Nephron progenitor cell (in vitro differentiated cells): ENCODE data around the gene CA4.

Experiments used
- DNase-seq: peaks from one replicate; pipeline ENCODE4 v3.0.0; 2021
- H3K27ac Mint-ChIP-seq: 2 replicates; pipeline ENCODE4 v1.8.0; 2021; ENCODE audit warnings: mild to moderate bottlenecking, moderate library complexity, mixed read lengths
- H3K27me3 Mint-ChIP-seq: 2 replicates; pipeline ENCODE4 v1.8.0; 2021; ENCODE audit warnings: mild to moderate bottlenecking, low read depth, mixed read lengths; ENCODE audit not compliant: poor library complexity
- H3K36me3 Mint-ChIP-seq: 2 replicates; pipeline ENCODE4 v1.8.0; 2021; ENCODE audit warnings: low read depth, mixed read lengths
- H3K4me1 Mint-ChIP-seq: 2 replicates; pipeline ENCODE4 v1.8.0; 2021; ENCODE audit warnings: mixed read lengths
- H3K4me3 Mint-ChIP-seq: 2 replicates; pipeline ENCODE4 v1.8.0; 2021; ENCODE audit warnings: mild to moderate bottlenecking, moderate library complexity, mixed read lengths
- H3K9me3 Mint-ChIP-seq: 2 replicates; pipeline ENCODE4 v1.8.0; 2021; ENCODE audit warnings: mild to moderate bottlenecking, moderate library complexity, mixed read lengths
- TF ChIP-seq, protein P1 (sequence below): fragments of 200-600 bp; sonication (generic); IDR thresholded peaks from 2 replicates; pipeline ENCODE4 v1.5.0; 2021; ENCODE audit warnings: antibody characterized with exemption

CA4 gene

GRCh38 chr17:60134396-60135150 is 15.2 kb upstream of the CA4 start:
- Mint-ChIP-seq H3K4me1 (peaks cover 17% of the 10 kb centered on the region), H3K27ac (no peak overlapping the region), H3K4me3 (peak overlapping the region; percentile 98), H3K9me3 (no peaks in the 10 kb centered on the region), H3K27me3 (peaks cover 75% of the 10 kb centered on the region), H3K36me3 (peaks cover 9% of the 10 kb centered on the region)
- TF ChIP-seq, protein P1, sequence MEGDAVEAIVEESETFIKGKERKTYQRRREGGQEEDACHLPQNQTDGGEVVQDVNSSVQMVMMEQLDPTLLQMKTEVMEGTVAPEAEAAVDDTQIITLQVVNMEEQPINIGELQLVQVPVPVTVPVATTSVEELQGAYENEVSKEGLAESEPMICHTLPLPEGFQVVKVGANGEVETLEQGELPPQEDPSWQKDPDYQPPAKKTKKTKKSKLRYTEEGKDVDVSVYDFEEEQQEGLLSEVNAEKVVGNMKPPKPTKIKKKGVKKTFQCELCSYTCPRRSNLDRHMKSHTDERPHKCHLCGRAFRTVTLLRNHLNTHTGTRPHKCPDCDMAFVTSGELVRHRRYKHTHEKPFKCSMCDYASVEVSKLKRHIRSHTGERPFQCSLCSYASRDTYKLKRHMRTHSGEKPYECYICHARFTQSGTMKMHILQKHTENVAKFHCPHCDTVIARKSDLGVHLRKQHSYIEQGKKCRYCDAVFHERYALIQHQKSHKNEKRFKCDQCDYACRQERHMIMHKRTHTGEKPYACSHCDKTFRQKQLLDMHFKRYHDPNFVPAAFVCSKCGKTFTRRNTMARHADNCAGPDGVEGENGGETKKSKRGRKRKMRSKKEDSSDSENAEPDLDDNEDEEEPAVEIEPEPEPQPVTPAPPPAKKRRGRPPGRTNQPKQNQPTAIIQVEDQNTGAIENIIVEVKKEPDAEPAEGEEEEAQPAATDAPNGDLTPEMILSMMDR = no peak
- DNase-seq = no peak

DNA sequence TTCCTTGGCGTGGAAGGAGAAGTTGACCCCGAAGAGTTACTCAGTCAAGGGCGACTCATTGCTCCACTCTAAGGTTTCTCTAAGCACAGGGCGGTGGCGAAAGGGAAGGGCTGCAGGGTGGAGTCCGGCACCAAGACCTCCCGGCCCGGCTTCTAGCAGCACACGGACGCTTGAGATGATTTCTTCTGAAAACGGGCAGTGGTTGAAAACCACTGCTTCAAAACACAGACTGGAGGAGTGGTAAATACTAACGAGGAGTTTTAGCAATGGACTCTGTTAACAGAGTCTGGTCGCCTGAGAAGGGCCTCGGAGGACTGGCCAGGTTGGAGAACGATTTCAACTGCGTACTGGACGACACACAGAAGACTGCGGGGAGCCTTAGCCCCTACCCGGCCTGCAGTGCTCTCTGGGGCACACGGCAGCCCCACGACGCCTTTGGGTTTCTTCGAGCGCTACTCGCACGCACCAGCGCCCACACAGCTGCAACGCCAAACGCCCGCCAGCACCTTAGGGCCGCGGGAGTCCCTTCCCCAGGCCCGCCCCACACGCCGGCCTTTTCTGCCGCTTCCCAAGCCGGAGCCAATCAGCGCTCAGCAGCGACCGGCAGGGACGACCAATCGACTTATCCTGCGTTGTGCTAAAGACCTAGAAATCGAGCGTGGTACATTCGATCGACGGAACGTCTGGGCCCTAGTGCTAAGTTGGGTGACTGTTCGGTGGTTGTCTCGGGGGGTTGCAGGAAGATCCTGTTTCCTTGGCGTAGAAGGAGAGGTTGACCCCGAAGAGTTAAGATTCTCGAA is 14.4 kb upstream of the CA4 start:
- Mint-ChIP-seq H3K36me3 (peaks cover 9% of the 10 kb centered on the region), H3K27me3 (peaks cover 80% of the 10 kb centered on the region), H3K4me1 (peaks cover 17% of the 10 kb centered on the region), H3K27ac (no peak overlapping the region), H3K4me3 (peak overlapping the region; percentile 98), H3K9me3 (peaks cover 4% of the 10 kb centered on the region)
- DNase-seq = peak; percentile 80
- TF ChIP-seq, protein P1 = no peak

- Mint-ChIP-seq H3K27ac (no peak overlapping the region), H3K4me3 (peak overlapping the region; percentile 98), H3K27me3 (peaks cover 87% of the 10 kb centered on the region), H3K36me3 (peaks cover 9% of the 10 kb centered on the region), H3K9me3 (peaks cover 4% of the 10 kb centered on the region), H3K4me1 (peaks cover 17% of the 10 kb centered on the region)
- DNase-seq = no peak
- TF ChIP-seq, protein P1 = no peak
Measured at GRCh38 chr17:60135951-60136666, 13.7 kb upstream of the CA4 start.

DNA sequence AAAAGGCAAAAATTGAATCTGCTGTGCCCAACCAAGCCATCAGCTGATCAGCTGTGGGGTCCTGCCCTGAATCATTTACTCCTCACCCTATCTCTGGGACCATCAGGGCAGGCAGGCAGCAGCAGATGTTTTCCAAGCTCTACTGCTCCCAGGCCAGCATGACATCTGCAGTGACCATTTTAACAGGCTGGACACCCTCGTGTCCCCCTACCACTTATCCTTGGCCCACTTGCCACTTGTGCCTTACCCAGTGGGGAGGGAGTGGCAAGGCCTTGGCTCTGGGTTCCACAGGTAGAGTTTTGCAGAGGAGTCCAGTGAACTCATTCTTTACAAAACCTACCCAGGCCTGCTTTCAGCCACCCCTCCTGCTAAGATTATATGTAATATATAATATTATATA is 12.0 kb upstream of the CA4 start:
- no peak overlapping the region for H3K4me3 Mint-ChIP-seq
- peaks cover 4% of the 10 kb centered on the region for H3K36me3 Mint-ChIP-seq
- no peak for DNase-seq
- peaks cover 26% of the 10 kb centered on the region for H3K4me1 Mint-ChIP-seq
- peaks cover 4% of the 10 kb centered on the region for H3K9me3 Mint-ChIP-seq
- no peak overlapping the region for H3K27ac Mint-ChIP-seq
- peaks cover 100% of the 10 kb centered on the region for H3K27me3 Mint-ChIP-seq
- TF ChIP-seq, protein P1 = no peak

DNA sequence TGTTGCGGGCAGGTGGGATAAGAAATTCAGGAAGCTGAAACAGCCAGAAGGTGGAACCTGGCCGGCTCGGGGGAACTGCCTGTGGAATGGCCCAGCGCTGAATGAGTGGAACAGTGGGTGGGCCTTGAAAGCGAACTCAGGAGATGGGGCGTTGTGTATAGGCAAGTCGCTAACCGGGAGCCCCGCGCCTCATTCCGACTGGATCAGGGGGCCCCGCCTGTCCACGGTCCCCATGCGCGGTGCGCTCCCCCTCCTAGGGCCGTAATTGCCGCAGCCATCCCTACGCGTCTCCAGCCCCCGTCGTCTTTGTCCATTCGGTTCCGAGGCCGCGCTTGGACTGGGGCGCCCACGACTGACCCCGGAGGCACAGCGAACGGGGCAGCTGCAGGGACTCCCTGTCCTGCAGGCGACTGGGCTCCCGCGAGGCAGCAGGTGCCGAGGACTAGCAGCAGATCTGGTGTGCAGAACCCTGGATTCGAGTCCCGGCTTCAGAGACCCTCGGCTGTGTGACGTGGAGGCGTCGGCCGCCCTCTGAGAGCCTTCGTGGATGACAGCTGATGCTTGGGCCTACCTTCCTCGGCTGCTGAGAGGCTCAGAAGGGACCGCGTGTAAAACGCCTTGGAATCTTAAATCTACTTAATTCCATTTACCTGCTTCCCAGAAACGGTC is 10.9 kb upstream of the CA4 start:
- TF ChIP-seq, protein P1 = no peak
- no peak for DNase-seq
- H3K27ac Mint-ChIP-seq = no peak overlapping the region
- H3K4me1 Mint-ChIP-seq = peaks cover 30% of the 10 kb centered on the region
- no peak overlapping the region for H3K4me3 Mint-ChIP-seq
- H3K9me3 Mint-ChIP-seq = peaks cover 4% of the 10 kb centered on the region
- H3K27me3 Mint-ChIP-seq = peaks cover 100% of the 10 kb centered on the region
- H3K36me3 Mint-ChIP-seq = no peaks in the 10 kb centered on the region
